Mucosa of stomach (tissue), 1 donor: Measurements from ENCODE around the gene DDX46.
A peak's percentile ranks its signal among the peaks of the same experiment; 100 is the strongest.
"Not testable (repeated sequence)": the region's sequence is repeated elsewhere in the genome, so short reads cannot be mapped to it uniquely, and the experiment has no call there.

ENCODE experiments used
- H3K27me3 ChIP-seq: one replicate; pipeline ENCODE4 v1.7.0; 2013; ENCODE audit warnings: mild to moderate bottlenecking, low read length; ENCODE audit not compliant: control insufficient read depth, insufficient read depth
- H3K36me3 ChIP-seq: one replicate; pipeline ENCODE4 v1.7.0; 2013; ENCODE audit warnings: low read length; ENCODE audit not compliant: control insufficient read depth, insufficient read depth
- H3K4me1 ChIP-seq: one replicate; pipeline ENCODE4 v1.7.0; 2013; ENCODE audit warnings: mild to moderate bottlenecking, low read length; ENCODE audit not compliant: control insufficient read depth, insufficient read depth
- H3K4me3 ChIP-seq: one replicate; pipeline ENCODE4 v1.7.0; 2013; ENCODE audit warnings: low read length
- H3K9ac ChIP-seq: one replicate; pipeline ENCODE4 v1.7.0; 2013; ENCODE audit warnings: mild to moderate bottlenecking, low read length, moderate library complexity
- H3K9me3 ChIP-seq: one replicate; pipeline ENCODE4 v1.7.0; 2013; ENCODE audit warnings: mild to moderate bottlenecking, low read length, moderate library complexity; ENCODE audit not compliant: control insufficient read depth
- donor health status: Pancreatic carcinoma.

DDX46 gene

GRCh38 chr5:134741052-134741451 is 17.5 kb upstream of the DDX46 start:
- Histone ChIP-seq H3K9ac (no peak overlapping the region), H3K4me1 (peaks cover 9% of the 10 kb centered on the region), H3K27me3 (no peaks in the 10 kb centered on the region), H3K36me3 (no peaks in the 10 kb centered on the region), H3K9me3 (no peaks in the 10 kb centered on the region), H3K4me3 (no peak overlapping the region)

- H3K9ac ChIP-seq: no peak overlapping the region
- no peaks in the 10 kb centered on the region for H3K36me3 ChIP-seq
- no peak overlapping the region for H3K4me3 ChIP-seq
- H3K27me3 ChIP-seq: no peaks in the 10 kb centered on the region
- H3K9me3 ChIP-seq: no peaks in the 10 kb centered on the region
- H3K4me1 ChIP-seq: peaks cover 9% of the 10 kb centered on the region
These were observed 16.4 kb upstream of the DDX46 start for GRCh38 chr5:134742134-134742533.

GRCh38 chr5:134749415-134749814 is 9.2 kb upstream of the DDX46 start:
- H3K27me3 ChIP-seq: no peaks in the 10 kb centered on the region
- no peak overlapping the region for H3K4me3 ChIP-seq
- no peak overlapping the region for H3K9ac ChIP-seq
- no peaks in the 10 kb centered on the region for H3K9me3 ChIP-seq
- no peaks in the 10 kb centered on the region for H3K4me1 ChIP-seq
- H3K36me3 ChIP-seq: no peaks in the 10 kb centered on the region

- H3K4me1 ChIP-seq: peaks cover 12% of the 10 kb centered on the region
- no peaks in the 10 kb centered on the region for H3K27me3 ChIP-seq
- peak overlapping the region; percentile 36 for H3K4me3 ChIP-seq
- no peaks in the 10 kb centered on the region for H3K36me3 ChIP-seq
- no peaks in the 10 kb centered on the region for H3K9me3 ChIP-seq
- H3K9ac ChIP-seq: peak overlapping the region; percentile 90
These were observed 439 bp upstream of the DDX46 start for GRCh38 chr5:134758176-134758503.

GRCh38 chr5:134767528-134768291 is 9.1 kb downstream of the DDX46 start:
- not testable (repeated sequence) for H3K36me3 ChIP-seq

GRCh38 chr5:134769206-134769605 is 10.6 kb downstream of the DDX46 start:
- Histone ChIP-seq H3K4me1 (no peaks in the 10 kb centered on the region), H3K9ac (no peak overlapping the region), H3K27me3 (no peaks in the 10 kb centered on the region), H3K9me3 (no peaks in the 10 kb centered on the region), H3K4me3 (no peak overlapping the region), H3K36me3 (no peaks in the 10 kb centered on the region)

More at GRCh38 chr5:134767528-134768291, 9.1 kb downstream of the DDX46 start:
- not testable (repeated sequence) for H3K27me3 ChIP-seq, H3K4me3 ChIP-seq, H3K9ac ChIP-seq, H3K9me3 ChIP-seq, H3K4me1 ChIP-seq

GRCh38 chr5:134772461-134773125 is 14.0 kb downstream of the DDX46 start:
- Histone ChIP-seq H3K9me3 (no peaks in the 10 kb centered on the region), H3K4me3 (no peak overlapping the region), H3K36me3 (no peaks in the 10 kb centered on the region), H3K27me3 (no peaks in the 10 kb centered on the region), H3K4me1 (no peaks in the 10 kb centered on the region), H3K9ac (no peak overlapping the region)

- Histone ChIP-seq H3K27me3 (no peaks in the 10 kb centered on the region), H3K4me3 (no peak overlapping the region), H3K9ac (no peak overlapping the region), H3K4me1 (no peaks in the 10 kb centered on the region), H3K9me3 (no peaks in the 10 kb centered on the region), H3K36me3 (no peaks in the 10 kb centered on the region)
These were observed 18.8 kb downstream of the DDX46 start for GRCh38 chr5:134777366-134777765.

- H3K4me3 ChIP-seq: no peak overlapping the region
- no peak overlapping the region for H3K9ac ChIP-seq
- H3K36me3 ChIP-seq: no peaks in the 10 kb centered on the region
- H3K4me1 ChIP-seq: no peaks in the 10 kb centered on the region
- H3K27me3 ChIP-seq: no peaks in the 10 kb centered on the region
- H3K9me3 ChIP-seq: no peaks in the 10 kb centered on the region
These were observed 25.8 kb downstream of the DDX46 start for GRCh38 chr5:134784241-134784920.

- Histone ChIP-seq H3K36me3 (no peaks in the 10 kb centered on the region), H3K9me3 (no peaks in the 10 kb centered on the region), H3K4me3 (no peak overlapping the region), H3K4me1 (no peaks in the 10 kb centered on the region), H3K9ac (no peak overlapping the region), H3K27me3 (no peaks in the 10 kb centered on the region)
These were observed 26.5 kb downstream of the DDX46 start for GRCh38 chr5:134784946-134785620.

GRCh38 chr5:134787692-134788091 is 29.1 kb downstream of the DDX46 start:
- Histone ChIP-seq H3K4me1 (no peaks in the 10 kb centered on the region), H3K27me3 (no peaks in the 10 kb centered on the region), H3K9me3 (no peaks in the 10 kb centered on the region), H3K36me3 (no peaks in the 10 kb centered on the region), H3K4me3 (no peak overlapping the region), H3K9ac (no peak overlapping the region)

GRCh38 chr5:134791580-134791979 is 33.0 kb downstream of the DDX46 start:
- Histone ChIP-seq H3K4me1 (no peaks in the 10 kb centered on the region), H3K27me3 (no peaks in the 10 kb centered on the region), H3K9me3 (no peaks in the 10 kb centered on the region), H3K9ac (no peak overlapping the region), H3K36me3 (no peaks in the 10 kb centered on the region), H3K4me3 (no peak overlapping the region)
